ENCODE measurements around the gene ZNF277.

ZNF277 gene

GRCh38 chr7:112293416-112293815, 86.9 kb downstream of the ZNF277 start:
- H3K27ac ChIP-seq (replicated peaks; ENCODE audit: low read length), result no peak overlapping the region
- H3K4me1 ChIP-seq (ENCODE audit: control insufficient read depth in 2 of 2, insufficient read depth in 1 of 2, low read depth in 1 of 2, low read length in 2 of 2), result no peaks in the 10 kb centered on the region
- no peak overlapping the region for H2BK12ac ChIP-seq (ENCODE audit: low read length)
- no peak overlapping the region for H2BK5ac ChIP-seq (ENCODE audit: low read length)
- no peak overlapping the region for H3K4ac ChIP-seq (ENCODE audit: low read length)
- H4K91ac ChIP-seq (ENCODE audit: low read depth, low read length, poor library complexity), result no peak overlapping the region
- H3K36me3 ChIP-seq (replicated peaks in 1 of 2; ENCODE audit: control insufficient read depth in 2 of 2, insufficient read depth in 2 of 2, low read length in 2 of 2), result peaks cover 0 to 14% of the 10 kb centered on the region in 2 donors
- H3K79me1 ChIP-seq (ENCODE audit: low read depth, low read length), result no peaks in the 10 kb centered on the region
- no peak overlapping the region for H2BK15ac ChIP-seq (ENCODE audit: low read length)
- no peaks in the 10 kb centered on the region for H3K27me3 ChIP-seq (ENCODE audit: control insufficient read depth in 3 of 3, insufficient read depth in 3 of 3, low read depth in 1 of 3, low read length in 3 of 3)
- WGBS, 2 donors (ENCODE audit: extremely low coverage in 2 of 2, insufficient read length in 2 of 2, insufficient replicate concordance in 1 of 2), result no CpG with 5 or more reads among the region's 4 CpGs
- H3K14ac ChIP-seq (ENCODE audit: low read length), result no peak overlapping the region
- H2BK120ac ChIP-seq (ENCODE audit: low read depth, low read length), result no peak overlapping the region
- H3K18ac ChIP-seq (ENCODE audit: low read length), result no peak overlapping the region
- H2AFZ ChIP-seq (ENCODE audit: low read length), result no peak overlapping the region
- no peak overlapping the region for H3K4me3 ChIP-seq (ENCODE audit: low read length in 2 of 2)
- no peak overlapping the region for H4K8ac ChIP-seq (ENCODE audit: low read depth, low read length)
- no peak overlapping the region for H3K23ac ChIP-seq (ENCODE audit: low read depth, low read length, poor library complexity)
- no peak overlapping the region for H3K9ac ChIP-seq (ENCODE audit: low read depth, low read length, poor library complexity)
- no peak for DNase-seq (ENCODE audit: low spot score)
- H3K4me2 ChIP-seq (ENCODE audit: insufficient read depth, low read length, poor library complexity, severe bottlenecking), result no peak overlapping the region
- no peaks in the 10 kb centered on the region for H3K9me3 ChIP-seq (replicated peaks in 1 of 2; ENCODE audit: control insufficient read depth in 2 of 2, insufficient read depth in 1 of 2, low read depth in 1 of 2, low read length in 2 of 2)
- no peak overlapping the region for H2AK5ac ChIP-seq (ENCODE audit: low read depth, low read length)

GRCh38 chr7:112296432-112296831, 89.9 kb downstream of the ZNF277 start:
- Histone ChIP-seq H3K27me3 (ENCODE audit: control insufficient read depth in 3 of 3, insufficient read depth in 3 of 3, low read depth in 1 of 3, low read length in 3 of 3) (no peaks in the 10 kb centered on the region), H3K36me3 (replicated peaks in 1 of 2; ENCODE audit: control insufficient read depth in 2 of 2, insufficient read depth in 2 of 2, low read length in 2 of 2) (peaks cover 0 to 10% of the 10 kb centered on the region in 2 donors), H3K14ac (ENCODE audit: low read length) (no peak overlapping the region), H2BK5ac (ENCODE audit: low read length) (no peak overlapping the region), H3K79me1 (ENCODE audit: low read depth, low read length) (no peaks in the 10 kb centered on the region), H3K9me3 (replicated peaks in 1 of 2; ENCODE audit: control insufficient read depth in 2 of 2, insufficient read depth in 1 of 2, low read depth in 1 of 2, low read length in 2 of 2) (no peaks in the 10 kb centered on the region), H3K4me3 (ENCODE audit: low read length in 2 of 2) (no peak overlapping the region), H3K9ac (ENCODE audit: low read depth, low read length, poor library complexity) (no peak overlapping the region), H3K23ac (ENCODE audit: low read depth, low read length, poor library complexity) (no peak overlapping the region), H2AFZ (ENCODE audit: low read length) (no peak overlapping the region), H3K18ac (ENCODE audit: low read length) (no peak overlapping the region), H3K4me1 (ENCODE audit: control insufficient read depth in 2 of 2, insufficient read depth in 1 of 2, low read depth in 1 of 2, low read length in 2 of 2) (no peaks in the 10 kb centered on the region), H2BK15ac (ENCODE audit: low read length) (no peak overlapping the region), H3K4me2 (ENCODE audit: insufficient read depth, low read length, poor library complexity, severe bottlenecking) (no peak overlapping the region), H2BK12ac (ENCODE audit: low read length) (no peak overlapping the region), H3K4ac (ENCODE audit: low read length) (no peak overlapping the region), H4K8ac (ENCODE audit: low read depth, low read length) (no peak overlapping the region), H2AK5ac (ENCODE audit: low read depth, low read length) (no peak overlapping the region), H3K27ac (replicated peaks; ENCODE audit: low read length) (no peak overlapping the region), H4K91ac (ENCODE audit: low read depth, low read length, poor library complexity) (no peak overlapping the region), H2BK120ac (ENCODE audit: low read depth, low read length) (no peak overlapping the region)
- no CpG with 5 or more reads among the region's 1 CpG for WGBS, 2 donors (ENCODE audit: extremely low coverage in 2 of 2, insufficient read length in 2 of 2, insufficient replicate concordance in 1 of 2)
- DNase-seq (ENCODE audit: low spot score), result no peak

DNA sequence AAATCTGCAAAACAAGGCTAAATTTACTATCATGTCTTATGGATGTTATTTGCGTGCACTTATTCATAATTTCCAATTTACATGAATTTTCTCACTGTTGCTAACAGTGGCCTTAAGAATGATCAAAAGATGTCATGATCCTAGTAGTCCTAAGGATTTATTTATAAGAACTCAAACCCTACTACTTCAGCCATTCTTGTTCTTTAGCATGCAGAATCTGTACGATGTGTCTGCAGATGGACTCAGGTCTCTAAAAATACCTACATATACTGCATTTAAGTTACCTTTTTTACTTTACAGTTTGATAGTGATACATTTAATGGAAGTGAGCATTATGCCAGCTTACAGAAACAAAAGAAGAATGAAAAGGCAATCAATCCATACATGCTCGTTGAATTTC, 91.2 kb downstream of the ZNF277 start:
- H2BK12ac ChIP-seq (ENCODE audit: low read length), result no peak overlapping the region
- H3K9me3 ChIP-seq (replicated peaks in 1 of 2; ENCODE audit: control insufficient read depth in 2 of 2, insufficient read depth in 1 of 2, low read depth in 1 of 2, low read length in 2 of 2), result no peaks in the 10 kb centered on the region
- H4K8ac ChIP-seq (ENCODE audit: low read depth, low read length), result no peak overlapping the region
- no peak overlapping the region for H3K23ac ChIP-seq (ENCODE audit: low read depth, low read length, poor library complexity)
- no peak overlapping the region for H2AK5ac ChIP-seq (ENCODE audit: low read depth, low read length)
- H2AFZ ChIP-seq (ENCODE audit: low read length), result no peak overlapping the region
- no peaks in the 10 kb centered on the region for H3K79me1 ChIP-seq (ENCODE audit: low read depth, low read length)
- no peak overlapping the region for H2BK15ac ChIP-seq (ENCODE audit: low read length)
- H3K27ac ChIP-seq (replicated peaks; ENCODE audit: low read length), result no peak overlapping the region
- no peak overlapping the region for H3K9ac ChIP-seq (ENCODE audit: low read depth, low read length, poor library complexity)
- no peak overlapping the region for H4K91ac ChIP-seq (ENCODE audit: low read depth, low read length, poor library complexity)
- H3K14ac ChIP-seq (ENCODE audit: low read length), result no peak overlapping the region
- H3K18ac ChIP-seq (ENCODE audit: low read length), result no peak overlapping the region
- no peak overlapping the region for H3K4ac ChIP-seq (ENCODE audit: low read length)
- no peaks in the 10 kb centered on the region for H3K4me1 ChIP-seq (ENCODE audit: control insufficient read depth in 2 of 2, insufficient read depth in 1 of 2, low read depth in 1 of 2, low read length in 2 of 2)
- H2BK120ac ChIP-seq (ENCODE audit: low read depth, low read length), result no peak overlapping the region
- no peak for DNase-seq (ENCODE audit: low spot score)
- no peak overlapping the region for H2BK5ac ChIP-seq (ENCODE audit: low read length)
- H3K27me3 ChIP-seq (ENCODE audit: control insufficient read depth in 3 of 3, insufficient read depth in 3 of 3, low read depth in 1 of 3, low read length in 3 of 3), result no peaks in the 10 kb centered on the region
- no CpG with 5 or more reads among the region's 3 CpGs for WGBS, 2 donors (ENCODE audit: extremely low coverage in 2 of 2, insufficient read length in 2 of 2, insufficient replicate concordance in 1 of 2)
- no peak overlapping the region for H3K4me3 ChIP-seq (ENCODE audit: low read length in 2 of 2)
- peaks cover 0 to 10% of the 10 kb centered on the region in 2 donors for H3K36me3 ChIP-seq (replicated peaks in 1 of 2; ENCODE audit: control insufficient read depth in 2 of 2, insufficient read depth in 2 of 2, low read length in 2 of 2)
- no peak overlapping the region for H3K4me2 ChIP-seq (ENCODE audit: insufficient read depth, low read length, poor library complexity, severe bottlenecking)

GRCh38 chr7:112298543-112299100, 92.1 kb downstream of the ZNF277 start:
- H3K4me2 ChIP-seq (ENCODE audit: insufficient read depth, low read length, poor library complexity, severe bottlenecking), result no peak overlapping the region
- no peak overlapping the region for H4K91ac ChIP-seq (ENCODE audit: low read depth, low read length, poor library complexity)
- H2BK12ac ChIP-seq (ENCODE audit: low read length), result no peak overlapping the region
- no peak overlapping the region for H2BK5ac ChIP-seq (ENCODE audit: low read length)
- H2AK5ac ChIP-seq (ENCODE audit: low read depth, low read length), result no peak overlapping the region
- H3K4me1 ChIP-seq (ENCODE audit: control insufficient read depth in 2 of 2, insufficient read depth in 1 of 2, low read depth in 1 of 2, low read length in 2 of 2), result no peaks in the 10 kb centered on the region
- H3K27ac ChIP-seq (replicated peaks; ENCODE audit: low read length), result no peak overlapping the region
- H3K9ac ChIP-seq (ENCODE audit: low read depth, low read length, poor library complexity), result no peak overlapping the region
- H3K79me1 ChIP-seq (ENCODE audit: low read depth, low read length), result no peaks in the 10 kb centered on the region
- H3K18ac ChIP-seq (ENCODE audit: low read length), result no peak overlapping the region
- H2BK120ac ChIP-seq (ENCODE audit: low read depth, low read length), result no peak overlapping the region
- peaks cover 0 to 10% of the 10 kb centered on the region in 2 donors for H3K36me3 ChIP-seq (replicated peaks in 1 of 2; ENCODE audit: control insufficient read depth in 2 of 2, insufficient read depth in 2 of 2, low read length in 2 of 2)
- H3K9me3 ChIP-seq (replicated peaks in 1 of 2; ENCODE audit: control insufficient read depth in 2 of 2, insufficient read depth in 1 of 2, low read depth in 1 of 2, low read length in 2 of 2), result no peaks in the 10 kb centered on the region
- H2AFZ ChIP-seq (ENCODE audit: low read length), result no peak overlapping the region
- no peak overlapping the region for H3K23ac ChIP-seq (ENCODE audit: low read depth, low read length, poor library complexity)
- no peak overlapping the region for H2BK15ac ChIP-seq (ENCODE audit: low read length)
- no CpG with 5 or more reads among the region's 4 CpGs for WGBS, 2 donors (ENCODE audit: extremely low coverage in 2 of 2, insufficient read length in 2 of 2, insufficient replicate concordance in 1 of 2)
- H3K27me3 ChIP-seq (ENCODE audit: control insufficient read depth in 3 of 3, insufficient read depth in 3 of 3, low read depth in 1 of 3, low read length in 3 of 3), result no peaks in the 10 kb centered on the region
- H4K8ac ChIP-seq (ENCODE audit: low read depth, low read length), result no peak overlapping the region
- DNase-seq (ENCODE audit: low spot score), result no peak
- H3K4me3 ChIP-seq (ENCODE audit: low read length in 2 of 2), result no peak overlapping the region
- H3K4ac ChIP-seq (ENCODE audit: low read length), result no peak overlapping the region
- no peak overlapping the region for H3K14ac ChIP-seq (ENCODE audit: low read length)

Data from neuronal stem cell (in vitro differentiated cells).